Colonic mucosa (tissue), 4 donors: ENCODE data around the gene CCDC7. TPM values are rescaled to one million over a fixed set of nuclear protein-coding genes. Genes with fewer than 3 reads are reported as not detected.

Experiments
- DNase-seq: peaks from one replicate; pipeline ENCODE4 v3.0.0-alpha.2; 2020
- H3K27ac ChIP-seq: fragments of 200-600 bp; one replicate; pipeline ENCODE4 v1.8.0; 2021
- H3K27me3 ChIP-seq: fragments of 200-600 bp; one replicate; pipeline ENCODE4 v1.8.0; 2021
- H3K36me3 ChIP-seq: fragments of 200-600 bp; one replicate; pipeline ENCODE4 v1.8.0; 2021
- H3K4me1 ChIP-seq: fragments of 200-600 bp; one replicate; pipeline ENCODE4 v1.8.0; 2021; ENCODE audit warnings: mild to moderate bottlenecking
- H3K4me3 ChIP-seq: fragments of 200-600 bp; one replicate; pipeline ENCODE4 v1.8.0; 2021
- H3K9ac ChIP-seq, 2 donors: one replicate each; pipeline ENCODE4 v1.7.0; 2013; ENCODE audit warnings: control low read depth in 2 of 2, low read depth in 2 of 2, low read length in 2 of 2
- H3K9me3 ChIP-seq: fragments of 200-600 bp; one replicate; pipeline ENCODE4 v1.8.0; 2021
- intact Hi-C: fragments of 100-400 bp; cut with DNase I; formaldehyde crosslinking; loops from one replicate; pipeline ENCODE4 v1.14.1; 2022
- total RNA-seq, 2 donors: library from RNA; stranded (reverse); fragmentation: NEBNext Ultra II Directional in 1 of 2; extraction: Animal tissue kit (Norgen Biotek cat#: 25700) in 1 of 2; gene quantifications; one replicate each; pipeline ENCODE4 v1.2.1, GENCODE V29; 2021
- TF ChIP-seq, protein P1 (sequence below): fragments of 200-600 bp; IDR thresholded peaks from one replicate; pipeline ENCODE4 v1.8.0; 2022; ENCODE audit warnings: antibody characterized with exemption, mild to moderate bottlenecking
- donor health status: healthy.
- donor health status: DM: no; HTN: no; CAD: no.
- donor health status: DM: no; HTN: no; CAD: no.

Gene CCDC7
- total RNA-seq, 2 donors from 2014 or later, result 9.9 TPM

GRCh38 chr10:32865170-32865569 is 419.2 kb downstream of the CCDC7 start:
- H3K27me3 ChIP-seq, result no peaks in the 10 kb centered on the region
- TF ChIP-seq, protein P1, sequence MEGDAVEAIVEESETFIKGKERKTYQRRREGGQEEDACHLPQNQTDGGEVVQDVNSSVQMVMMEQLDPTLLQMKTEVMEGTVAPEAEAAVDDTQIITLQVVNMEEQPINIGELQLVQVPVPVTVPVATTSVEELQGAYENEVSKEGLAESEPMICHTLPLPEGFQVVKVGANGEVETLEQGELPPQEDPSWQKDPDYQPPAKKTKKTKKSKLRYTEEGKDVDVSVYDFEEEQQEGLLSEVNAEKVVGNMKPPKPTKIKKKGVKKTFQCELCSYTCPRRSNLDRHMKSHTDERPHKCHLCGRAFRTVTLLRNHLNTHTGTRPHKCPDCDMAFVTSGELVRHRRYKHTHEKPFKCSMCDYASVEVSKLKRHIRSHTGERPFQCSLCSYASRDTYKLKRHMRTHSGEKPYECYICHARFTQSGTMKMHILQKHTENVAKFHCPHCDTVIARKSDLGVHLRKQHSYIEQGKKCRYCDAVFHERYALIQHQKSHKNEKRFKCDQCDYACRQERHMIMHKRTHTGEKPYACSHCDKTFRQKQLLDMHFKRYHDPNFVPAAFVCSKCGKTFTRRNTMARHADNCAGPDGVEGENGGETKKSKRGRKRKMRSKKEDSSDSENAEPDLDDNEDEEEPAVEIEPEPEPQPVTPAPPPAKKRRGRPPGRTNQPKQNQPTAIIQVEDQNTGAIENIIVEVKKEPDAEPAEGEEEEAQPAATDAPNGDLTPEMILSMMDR, result no peak
- intact Hi-C loops, result no loop called here

GRCh38 chr10:32877915-32878314 is 432.0 kb downstream of the CCDC7 start:
- intact Hi-C loops, result no loop called here

More at GRCh38 chr10:32865170-32865569, 419.2 kb downstream of the CCDC7 start:
- H3K4me3 ChIP-seq, result no peak overlapping the region
- H3K9me3 ChIP-seq, result no peaks in the 10 kb centered on the region
- no peak overlapping the region for H3K27ac ChIP-seq
- no peaks in the 10 kb centered on the region for H3K36me3 ChIP-seq
- DNase-seq, result no peak
- no peaks in the 10 kb centered on the region for H3K4me1 ChIP-seq
- no peak overlapping the region for H3K9ac ChIP-seq

GRCh38 chr10:32878646-32879045 is 432.7 kb downstream of the CCDC7 start:
- H3K9ac ChIP-seq, result no peak overlapping the region
- H3K27me3 ChIP-seq, result no peaks in the 10 kb centered on the region
- no peak overlapping the region for H3K4me3 ChIP-seq
- no peaks in the 10 kb centered on the region for H3K4me1 ChIP-seq
- no peaks in the 10 kb centered on the region for H3K36me3 ChIP-seq
- DNase-seq, result no peak
- H3K9me3 ChIP-seq, result no peaks in the 10 kb centered on the region
- H3K27ac ChIP-seq, result no peak overlapping the region
- intact Hi-C loops, result no loop called here
- TF ChIP-seq, protein P1, result no peak

More at GRCh38 chr10:32877915-32878314, 432.0 kb downstream of the CCDC7 start:
- Histone ChIP-seq H3K9ac (no peak overlapping the region), H3K4me3 (no peak overlapping the region), H3K36me3 (no peaks in the 10 kb centered on the region), H3K27ac (no peak overlapping the region), H3K27me3 (no peaks in the 10 kb centered on the region), H3K9me3 (no peaks in the 10 kb centered on the region), H3K4me1 (no peaks in the 10 kb centered on the region)
- DNase-seq, result no peak
- TF ChIP-seq, protein P1, result no peak

- intact Hi-C loops, result no loop called here
- H3K36me3 ChIP-seq, result no peaks in the 10 kb centered on the region
- DNase-seq, result no peak
Observed at GRCh38 chr10:32882076-32882475, 436.1 kb downstream of the CCDC7 start.

GRCh38 chr10:32887481-32887880 is 441.5 kb downstream of the CCDC7 start:
- Histone ChIP-seq H3K9me3 (no peaks in the 10 kb centered on the region), H3K27me3 (no peaks in the 10 kb centered on the region), H3K4me3 (no peak overlapping the region), H3K4me1 (no peaks in the 10 kb centered on the region), H3K27ac (no peak overlapping the region), H3K36me3 (no peaks in the 10 kb centered on the region), H3K9ac (no peak overlapping the region)
- DNase-seq, result no peak
- TF ChIP-seq, protein P1, result no peak
- intact Hi-C loops, result no loop called here

More at GRCh38 chr10:32882076-32882475, 436.1 kb downstream of the CCDC7 start:
- Histone ChIP-seq H3K27me3 (no peaks in the 10 kb centered on the region), H3K27ac (no peak overlapping the region), H3K4me3 (no peak overlapping the region), H3K4me1 (no peaks in the 10 kb centered on the region), H3K9me3 (no peaks in the 10 kb centered on the region), H3K9ac (no peak overlapping the region)
- TF ChIP-seq, protein P1, result no peak
